ENCODE results near the gene SPATA25. TPM values are rescaled to one million over a fixed set of nuclear protein-coding genes. Genes with fewer than 3 reads are reported as not detected.

SPATA25 gene
- total and polyA plus RNA-seq, 4 donors = 0.43 to 7.6 (median 1.2) TPM

- Histone ChIP-seq H3K4me1 (ENCODE audit: control insufficient read depth in 4 of 4, insufficient read depth in 4 of 4, low read length in 3 of 4) (no peaks in the 10 kb centered on the region), H3K4me3 (ENCODE audit: low read depth in 1 of 3, low read length in 3 of 3) (no peak overlapping the region), H3K27me3 (ENCODE audit: control insufficient read depth in 4 of 4, insufficient read depth in 4 of 4, low read length in 3 of 4) (no peaks in the 10 kb centered on the region), H3K27ac (ENCODE audit: low read depth in 1 of 2, low read length in 2 of 2) (no peak overlapping the region), H3K9ac (ENCODE audit: low read depth in 1 of 2, low read length in 2 of 2) (no peak overlapping the region), H3K36me3 (ENCODE audit: control insufficient read depth in 4 of 4, insufficient read depth in 3 of 4, low read depth in 1 of 4, low read length in 3 of 4) (peaks cover 6 to 47% (median 29%) of the 10 kb centered on the region in 4 donors), H3K9me3 (ENCODE audit: control insufficient read depth in 4 of 4, low read length in 3 of 4) (no peaks in the 10 kb centered on the region)
- TF ChIP-seq, protein P1, sequence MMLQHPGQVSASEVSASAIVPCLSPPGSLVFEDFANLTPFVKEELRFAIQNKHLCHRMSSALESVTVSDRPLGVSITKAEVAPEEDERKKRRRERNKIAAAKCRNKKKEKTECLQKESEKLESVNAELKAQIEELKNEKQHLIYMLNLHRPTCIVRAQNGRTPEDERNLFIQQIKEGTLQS (IDR thresholded peaks at IDR 0.05) = no peak
- TF ChIP-seq RXRA (IDR thresholded peaks at IDR 0.05) (no peak), MAX (IDR thresholded peaks at IDR 0.05) (no peak), NR2F2 (IDR thresholded peaks at IDR 0.05) (no peak), FOXA2 (IDR thresholded peaks at IDR 0.05) (no peak), HNF4A (conservative IDR thresholded peaks at IDR 0.05) (no peak), REST (IDR thresholded peaks at IDR 0.05) (no peak), FOXA1 (IDR thresholded peaks at IDR 0.05) (no peak), GABPA (IDR thresholded peaks at IDR 0.05 in 1 of 2, conservative IDR thresholded peaks at IDR 0.05 in 1 of 2) (no peak), SP1 (IDR thresholded peaks at IDR 0.05) (no peak), TAF1 (conservative IDR thresholded peaks at IDR 0.05) (no peak), ZBTB33 (IDR thresholded peaks at IDR 0.05) (no peak), EGR1 (IDR thresholded peaks at IDR 0.05; ENCODE audit: low read depth in 2 of 2) (no peak), RAD21 (IDR thresholded peaks at IDR 0.05) (no peak), HNF4G (IDR thresholded peaks at IDR 0.05) (no peak), JUND (IDR thresholded peaks at IDR 0.05) (no peak), YY1 (IDR thresholded peaks at IDR 0.05) (no peak)
- TF ChIP-seq, protein P2, sequence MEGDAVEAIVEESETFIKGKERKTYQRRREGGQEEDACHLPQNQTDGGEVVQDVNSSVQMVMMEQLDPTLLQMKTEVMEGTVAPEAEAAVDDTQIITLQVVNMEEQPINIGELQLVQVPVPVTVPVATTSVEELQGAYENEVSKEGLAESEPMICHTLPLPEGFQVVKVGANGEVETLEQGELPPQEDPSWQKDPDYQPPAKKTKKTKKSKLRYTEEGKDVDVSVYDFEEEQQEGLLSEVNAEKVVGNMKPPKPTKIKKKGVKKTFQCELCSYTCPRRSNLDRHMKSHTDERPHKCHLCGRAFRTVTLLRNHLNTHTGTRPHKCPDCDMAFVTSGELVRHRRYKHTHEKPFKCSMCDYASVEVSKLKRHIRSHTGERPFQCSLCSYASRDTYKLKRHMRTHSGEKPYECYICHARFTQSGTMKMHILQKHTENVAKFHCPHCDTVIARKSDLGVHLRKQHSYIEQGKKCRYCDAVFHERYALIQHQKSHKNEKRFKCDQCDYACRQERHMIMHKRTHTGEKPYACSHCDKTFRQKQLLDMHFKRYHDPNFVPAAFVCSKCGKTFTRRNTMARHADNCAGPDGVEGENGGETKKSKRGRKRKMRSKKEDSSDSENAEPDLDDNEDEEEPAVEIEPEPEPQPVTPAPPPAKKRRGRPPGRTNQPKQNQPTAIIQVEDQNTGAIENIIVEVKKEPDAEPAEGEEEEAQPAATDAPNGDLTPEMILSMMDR (IDR thresholded peaks at IDR 0.05; ENCODE audit: low read depth, low read length, missing input control) = no peak
- DNase-seq (ENCODE audit: low spot score) = no peak
- WGBS = 96% methylated on average over 8 of the region's 8 CpGs
Measured at GRCh38 chr20:45848421-45848820, 39.0 kb downstream of the SPATA25 start.

Measured in liver (tissue), 9 donors.